Measurements from ENCODE around the gene ZBED4. TPM values are rescaled to one million over a fixed set of nuclear protein-coding genes. Genes with fewer than 3 reads are reported as not detected.

Gene ZBED4
- total and polyA plus RNA-seq, 4 experiments from 2014 or later = 6.7 to 18.6 (median 13.9) TPM

DNA sequence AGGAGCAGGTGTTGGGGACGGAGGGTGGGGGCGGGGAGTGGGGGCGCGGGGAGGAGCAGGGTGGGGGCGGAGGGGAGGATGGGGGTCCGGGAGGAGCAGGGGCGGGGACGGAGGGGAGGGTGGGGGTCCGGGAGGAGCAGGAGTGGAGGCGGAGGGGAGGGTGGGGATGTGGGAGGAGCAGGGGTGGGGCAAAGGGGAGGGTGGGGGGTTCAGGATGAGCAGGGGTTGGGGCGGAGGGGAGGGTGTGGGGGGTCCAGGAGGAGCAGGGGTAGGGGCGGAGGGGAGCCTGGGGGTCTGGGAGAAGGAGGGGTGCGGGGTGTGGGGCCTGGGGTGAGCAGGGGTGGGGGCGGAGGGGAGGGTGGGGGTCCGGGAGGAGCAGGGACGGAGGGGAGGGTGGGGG lies 81.9 kb downstream of the ZBED4 start:
- Mint-ChIP-seq H3K27me3 (no peaks in the 10 kb centered on the region), H3K4me1 (peaks cover 14 to 43% (median 23%) of the 10 kb centered on the region in 4 donors), H3K36me3 (peaks cover 0 to 3% of the 10 kb centered on the region in 2 donors), H3K27ac (peak overlapping the region in 6 of 7 donors; percentile 48 to 90 (median 88)), H3K4me3 (peak overlapping the region in 5 of 8 donors; percentile 35 to 72 (median 60)), H3K9me3 (no peaks in the 10 kb centered on the region)
- H3K27ac ChIP-seq (ENCODE audit: low read depth, low read length) = peak overlapping the region; percentile 90
- ChIA-PET POLR2A (ENCODE audit: partially characterized antibody) (interaction anchor here (0.8 to 3.2 kb wide), 12 partner anchors 9 to 95 kb away, joined by 3 to 80 read pairs (median 5); partner anchors contain the start of gene PIM3), CTCF (ENCODE audit: partially characterized antibody) (interaction anchor here (0.8 to 2.0 kb wide), 2 partner anchors 26 to 49 kb away, joined by 4 to 8 read pairs; partner anchors contain the start of gene PIM3)
- no peaks in the 10 kb centered on the region for H3K27me3 ChIP-seq (ENCODE audit: insufficient read depth, low read length)
- no peak overlapping the region for H3K4me3 ChIP-seq (ENCODE audit: low read length in 2 of 2)
- H3K4me1 ChIP-seq (ENCODE audit: insufficient read depth, low read length) = peaks cover 53% of the 10 kb centered on the region
- intact Hi-C loops (cut with micrococcal nuclease) = loop anchor here (10.0 kb wide), 1 partner anchor 249 kb away; the partner anchor contains the start of gene TRABD
- no peaks in the 10 kb centered on the region for H3K9me3 ChIP-seq (ENCODE audit: control insufficient read depth in 1 of 2, low read length in 2 of 2)
- no peak for DNase-seq
- no peaks in the 10 kb centered on the region for H3K36me3 ChIP-seq (ENCODE audit: insufficient read depth, low read length)

DNA sequence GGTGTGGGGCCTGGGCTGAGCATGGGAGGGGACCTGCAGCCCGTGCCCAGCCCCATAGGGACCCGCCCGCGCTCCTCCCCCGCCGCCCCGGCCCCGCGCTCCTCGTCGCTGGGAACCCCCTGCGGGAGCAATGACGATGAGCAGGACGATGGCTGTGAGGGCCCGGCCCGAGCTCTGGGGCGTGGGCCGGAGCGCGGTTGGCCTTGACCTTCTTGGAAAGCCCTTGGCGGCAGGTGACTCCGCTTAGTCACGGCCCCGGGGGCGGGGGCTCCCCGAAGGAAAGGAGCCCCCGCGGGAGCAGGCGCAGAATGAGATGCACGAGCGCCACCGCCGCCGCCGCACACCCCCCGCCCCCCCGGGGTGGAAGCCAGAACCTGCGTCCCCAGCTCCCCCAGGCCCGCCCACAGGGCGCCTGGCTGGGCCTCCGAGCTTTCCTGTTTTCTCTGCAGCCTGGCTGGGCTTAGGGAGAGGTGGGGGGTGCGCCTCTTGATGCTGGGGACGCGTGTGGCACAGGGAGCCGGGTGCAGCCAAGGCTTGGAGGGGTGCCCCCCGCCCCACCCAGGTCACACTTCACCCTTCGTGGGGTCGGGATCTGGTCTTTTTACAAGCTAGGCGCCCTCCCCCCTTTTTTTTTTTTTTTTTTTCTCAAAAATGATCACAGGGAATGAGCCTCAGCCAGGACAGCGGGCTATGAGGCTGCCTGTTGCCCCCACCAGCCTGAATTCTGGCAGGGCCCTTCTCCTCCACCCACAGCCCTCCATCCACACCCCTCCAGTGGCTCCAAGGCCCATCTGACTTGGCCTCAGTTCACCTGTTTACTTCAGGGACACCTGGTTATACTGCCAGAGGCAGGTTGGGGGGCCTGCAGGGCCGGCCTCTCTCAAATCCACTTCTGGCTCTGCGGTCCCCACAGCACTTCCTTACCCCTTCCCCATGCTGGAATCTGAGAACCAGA lies 82.7 kb downstream of the ZBED4 start:
- Histone ChIP-seq H3K36me3 (ENCODE audit: insufficient read depth, low read length) (no peaks in the 10 kb centered on the region), H3K4me1 (ENCODE audit: insufficient read depth, low read length) (peaks cover 46% of the 10 kb centered on the region), H3K9me3 (ENCODE audit: control insufficient read depth in 1 of 2, low read length in 2 of 2) (no peaks in the 10 kb centered on the region), H3K27ac (ENCODE audit: low read depth, low read length) (peak overlapping the region; percentile 90), H3K4me3 (ENCODE audit: low read length in 2 of 2) (peak overlapping the region in 1 of 2 donors; percentile 18), H3K27me3 (ENCODE audit: insufficient read depth, low read length) (no peaks in the 10 kb centered on the region)
- H3K36me3 Mint-ChIP-seq = no peaks in the 10 kb centered on the region
- peak overlapping the region; percentile 88 to 95 (median 90) for H3K27ac Mint-ChIP-seq
- CTCF ChIA-PET (ENCODE audit: partially characterized antibody) = interaction anchor here (0.8 to 2.0 kb wide), 3 partner anchors 23 to 48 kb away, joined by 3 to 8 read pairs (median 4); partner anchors contain the start of gene PIM3
- intact Hi-C loops (cut with micrococcal nuclease) = loop anchor here (1.0 to 10.0 kb wide), 4 partner anchors 18 to 249 kb away; partner anchors contain the start of genes ALG12, CRELD2, PIM3 and TRABD
- peaks cover 0 to 3% (median 0%) of the 10 kb centered on the region in 8 donors for H3K9me3 Mint-ChIP-seq
- peak overlapping the region; percentile 45 to 74 (median 68) for H3K4me3 Mint-ChIP-seq
- POLR2A ChIA-PET (ENCODE audit: partially characterized antibody) = interaction anchor here (0.6 to 3.2 kb wide), 14 partner anchors 8 to 108 kb away, joined by 3 to 80 read pairs (median 4); partner anchors contain the start of gene PIM3
- H3K4me1 Mint-ChIP-seq = peaks cover 9 to 42% (median 17%) of the 10 kb centered on the region in 4 donors
- peak; percentile 89 to 98 (median 91) for DNase-seq
- no peaks in the 10 kb centered on the region for H3K27me3 Mint-ChIP-seq

DNA sequence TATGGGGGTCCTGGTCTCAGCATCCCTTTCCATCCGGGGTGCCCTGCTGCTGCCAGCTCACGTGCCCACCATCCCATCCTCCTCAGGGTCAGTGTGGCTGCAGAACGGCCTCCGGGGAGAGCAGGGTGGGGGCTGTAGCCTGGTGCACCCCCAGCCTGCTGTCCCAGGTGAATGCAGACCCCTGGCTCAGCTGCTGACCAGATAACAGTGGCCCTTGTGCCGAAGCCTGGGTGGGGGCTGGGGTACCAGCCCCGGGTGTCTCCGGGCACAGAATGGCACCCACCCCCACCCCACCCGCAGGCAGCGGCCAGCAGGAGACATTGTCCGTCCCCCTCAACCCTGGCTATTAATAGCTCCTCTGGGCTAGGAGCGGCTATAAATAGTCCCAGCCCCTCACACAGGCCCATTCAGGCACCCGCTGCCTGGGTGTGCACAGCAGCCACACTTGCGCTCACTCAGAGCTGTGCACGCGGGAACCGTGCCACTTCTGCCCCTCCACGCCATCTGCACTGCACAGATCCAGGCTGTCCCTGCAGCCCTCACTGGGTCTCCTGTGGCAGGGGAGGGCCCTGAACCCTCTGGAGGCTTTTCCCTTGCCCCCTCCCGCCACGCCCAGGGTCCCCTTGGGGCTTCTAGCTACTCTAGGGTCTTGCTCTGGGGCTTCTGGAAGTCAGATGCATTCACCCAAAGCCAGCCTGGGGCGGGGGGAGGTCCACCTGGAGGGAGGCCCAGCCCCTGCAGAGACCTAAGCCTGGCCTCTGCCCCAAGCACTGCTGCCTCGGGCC lies 83.5 kb downstream of the ZBED4 start:
- H3K4me3 ChIP-seq (ENCODE audit: low read length in 2 of 2) = no peak overlapping the region
- H3K4me1 ChIP-seq (ENCODE audit: insufficient read depth, low read length) = peaks cover 40% of the 10 kb centered on the region
- CTCF ChIA-PET (ENCODE audit: partially characterized antibody) = interaction anchor here (1.0 to 2.0 kb wide), 2 partner anchors 22 to 24 kb away, joined by 3 to 8 read pairs; partner anchors contain the start of gene PIM3
- POLR2A ChIA-PET (ENCODE audit: partially characterized antibody) = interaction anchor here (0.6 to 3.2 kb wide), 11 partner anchors 7 to 306 kb away, joined by 3 to 80 read pairs (median 5); partner anchors contain the start of gene PIM3
- H3K27me3 ChIP-seq (ENCODE audit: insufficient read depth, low read length) = no peaks in the 10 kb centered on the region
- peak in 1 of 5 donors; percentile 39 for DNase-seq
- no peaks in the 10 kb centered on the region for H3K27me3 Mint-ChIP-seq
- peak overlapping the region; percentile 90 for H3K27ac ChIP-seq (ENCODE audit: low read depth, low read length)
- H3K36me3 ChIP-seq (ENCODE audit: insufficient read depth, low read length) = no peaks in the 10 kb centered on the region
- peak overlapping the region; percentile 88 to 95 (median 90) for H3K27ac Mint-ChIP-seq
- H3K4me3 Mint-ChIP-seq = peak overlapping the region; percentile 45 to 74 (median 66)
- H3K9me3 Mint-ChIP-seq = peaks cover 0 to 3% (median 0%) of the 10 kb centered on the region in 8 donors
- intact Hi-C loops (cut with micrococcal nuclease) = loop anchor here (1.0 to 10.0 kb wide), 4 partner anchors 19 to 248 kb away; partner anchors contain the start of genes ALG12, CRELD2, PIM3 and TRABD
- no peaks in the 10 kb centered on the region for H3K36me3 Mint-ChIP-seq
- no peaks in the 10 kb centered on the region for H3K9me3 ChIP-seq (ENCODE audit: control insufficient read depth in 1 of 2, low read length in 2 of 2)
- peaks cover 7 to 36% (median 14%) of the 10 kb centered on the region in 4 donors for H3K4me1 Mint-ChIP-seq

DNA sequence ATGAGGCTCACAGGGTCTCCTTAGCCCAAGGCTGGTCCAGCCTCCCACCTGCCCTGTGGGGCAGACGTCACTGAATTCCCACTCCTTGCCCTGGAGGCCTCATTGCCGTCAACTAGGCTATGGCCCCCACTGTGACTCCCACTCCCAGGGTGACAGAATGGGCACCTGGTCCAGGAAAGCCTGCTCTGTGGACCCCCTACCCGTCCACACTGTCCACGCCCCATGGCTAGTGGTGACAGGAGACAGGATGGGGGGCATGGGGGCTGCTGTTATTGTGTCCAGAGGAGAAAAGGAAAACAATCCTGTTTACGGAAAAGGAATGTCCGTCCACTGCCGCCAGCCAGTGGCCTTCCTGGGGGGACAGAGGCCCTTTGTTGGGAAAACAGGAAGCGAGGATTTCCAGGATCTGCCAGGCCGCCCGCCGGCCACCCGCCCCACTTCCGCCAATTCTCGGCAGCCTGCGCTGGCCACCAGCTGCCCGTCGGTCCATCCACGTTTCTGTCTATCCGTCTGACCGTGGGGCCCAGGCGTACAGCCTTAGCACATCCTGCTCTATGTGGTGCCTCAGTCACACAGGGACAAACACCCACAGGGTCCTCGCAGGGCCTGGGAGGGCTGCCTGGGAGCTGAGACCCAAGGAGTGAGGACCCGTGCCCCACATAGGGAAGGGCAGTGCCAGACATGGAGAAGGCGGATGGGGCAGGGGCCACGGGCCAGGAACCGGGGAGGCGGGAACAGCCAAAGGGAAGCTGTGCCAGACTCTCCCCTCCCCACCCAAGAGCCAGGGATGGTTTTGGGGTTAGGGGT lies 84.3 kb downstream of the ZBED4 start:
- no peaks in the 10 kb centered on the region for H3K27me3 Mint-ChIP-seq
- peaks cover 38% of the 10 kb centered on the region for H3K4me1 ChIP-seq (ENCODE audit: insufficient read depth, low read length)
- H3K4me1 Mint-ChIP-seq = peaks cover 4 to 34% (median 11%) of the 10 kb centered on the region in 4 donors
- peak overlapping the region in 5 of 7 donors; percentile 32 to 90 (median 53) for H3K27ac Mint-ChIP-seq
- H3K27me3 ChIP-seq (ENCODE audit: insufficient read depth, low read length) = no peaks in the 10 kb centered on the region
- H3K36me3 Mint-ChIP-seq = no peaks in the 10 kb centered on the region
- DNase-seq = peak in 1 of 5 donors; percentile 39
- ChIA-PET POLR2A (ENCODE audit: partially characterized antibody) (interaction anchor here (0.7 to 3.2 kb wide), 5 partner anchors 18 to 28 kb away, joined by 3 to 80 read pairs (median 8); partner anchors contain the start of gene PIM3), CTCF (ENCODE audit: partially characterized antibody) (no interaction called here)
- peak overlapping the region in 1 of 8 donors; percentile 31 for H3K4me3 Mint-ChIP-seq
- intact Hi-C loops (cut with micrococcal nuclease) = loop anchor here (2.0 to 10.0 kb wide), 2 partner anchors 33 to 247 kb away; partner anchors contain the start of gene TRABD
- peaks cover 0 to 3% (median 0%) of the 10 kb centered on the region in 8 donors for H3K9me3 Mint-ChIP-seq
- peak overlapping the region; percentile 90 for H3K27ac ChIP-seq (ENCODE audit: low read depth, low read length)
- H3K4me3 ChIP-seq (ENCODE audit: low read length in 2 of 2) = no peak overlapping the region
- H3K36me3 ChIP-seq (ENCODE audit: insufficient read depth, low read length) = no peaks in the 10 kb centered on the region
- H3K9me3 ChIP-seq (ENCODE audit: control insufficient read depth in 1 of 2, low read length in 2 of 2) = no peaks in the 10 kb centered on the region

DNA sequence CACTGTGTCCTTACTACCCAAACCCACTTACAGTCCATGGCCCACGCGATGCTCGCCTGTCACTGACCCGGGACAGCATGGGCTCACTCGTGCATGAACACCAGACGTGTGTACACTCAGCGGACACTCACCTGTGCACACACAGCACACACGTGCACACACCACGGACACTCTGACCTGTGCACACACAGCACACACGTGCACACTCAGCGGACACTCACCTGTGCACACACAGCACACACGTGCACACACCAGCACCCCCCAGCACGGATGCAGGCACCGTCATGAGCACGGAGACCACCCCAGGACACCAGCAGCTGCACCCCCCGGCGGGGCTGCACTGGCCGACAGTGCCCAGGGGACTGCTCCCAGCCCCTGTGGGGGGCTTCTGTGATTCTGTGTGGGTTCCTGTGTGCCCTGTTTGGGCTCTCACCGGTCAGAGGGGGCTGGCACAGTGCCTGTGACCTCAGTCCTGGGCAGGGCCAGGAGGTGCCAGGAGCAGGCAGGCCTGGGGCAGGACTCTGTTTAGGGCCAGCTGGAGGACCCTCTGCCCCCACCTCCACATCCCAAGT lies 85.0 kb downstream of the ZBED4 start:
- Histone ChIP-seq H3K4me1 (ENCODE audit: insufficient read depth, low read length) (peaks cover 31% of the 10 kb centered on the region), H3K36me3 (ENCODE audit: insufficient read depth, low read length) (no peaks in the 10 kb centered on the region), H3K27ac (ENCODE audit: low read depth, low read length) (no peak overlapping the region), H3K27me3 (ENCODE audit: insufficient read depth, low read length) (no peaks in the 10 kb centered on the region), H3K9me3 (ENCODE audit: control insufficient read depth in 1 of 2, low read length in 2 of 2) (no peaks in the 10 kb centered on the region), H3K4me3 (ENCODE audit: low read length in 2 of 2) (no peak overlapping the region)
- H3K4me1 Mint-ChIP-seq = peaks cover 1 to 28% (median 6%) of the 10 kb centered on the region in 4 donors
- ChIA-PET POLR2A (ENCODE audit: partially characterized antibody) (interaction anchor here (0.7 kb wide), 1 partner anchor 22 kb away, joined by 3 read pairs; the partner anchor contains the start of gene PIM3), CTCF (ENCODE audit: partially characterized antibody) (no interaction called here)
- H3K27me3 Mint-ChIP-seq = no peaks in the 10 kb centered on the region
- H3K36me3 Mint-ChIP-seq = no peaks in the 10 kb centered on the region
- H3K9me3 Mint-ChIP-seq = peaks cover 0 to 3% (median 0%) of the 10 kb centered on the region in 8 donors
- peak overlapping the region in 5 of 7 donors; percentile 42 to 84 (median 70) for H3K27ac Mint-ChIP-seq
- H3K4me3 Mint-ChIP-seq = no peak overlapping the region
- no peak for DNase-seq
- intact Hi-C loops (cut with micrococcal nuclease) = loop anchor here (10.0 kb wide), 1 partner anchor 246 kb away; the partner anchor contains the start of gene TRABD

Measured in CD4-positive, alpha-beta memory T cell (primary cell).